H1 (cell line): Measurements from ENCODE around the gene CEACAM16.

ENCODE experiments used
- EP300 ChIP-seq, 2 experiments: IDR thresholded peaks; 1 replicate in 1 of 2; 2 replicates in 1 of 2; pipeline ENCODE4 v1.6.1; 2011 to 2012; ENCODE audit warnings: low read depth in 2 of 2, low read length in 2 of 2, mild to moderate bottlenecking in 2 of 2, borderline replicate concordance in 1 of 2, inconsistent platforms in 1 of 2, moderate library complexity in 1 of 2
- GABPA ChIP-seq: IDR thresholded peaks from 2 replicates; pipeline ENCODE4 v1.6.1; 2011; ENCODE audit warnings: mild to moderate bottlenecking, low read length, moderate library complexity, borderline replicate concordance; ENCODE audit not compliant: insufficient read depth
- GTF2F1 ChIP-seq: IDR thresholded peaks from 2 replicates; pipeline ENCODE4 v1.6.1; 2012; ENCODE audit warnings: low read depth, low read length, improper control_type of control experiment, borderline replicate concordance
- KDM5A ChIP-seq: fragments of 200-600 bp; IDR thresholded peaks from 2 replicates; pipeline ENCODE4 v1.7.1; 2012; ENCODE audit warnings: mild to moderate bottlenecking, low read length, inconsistent platforms, mixed read lengths
- POLR2A ChIP-seq, 2 experiments: IDR thresholded peaks; 1 replicate in 1 of 2; 2 replicates in 1 of 2; pipeline ENCODE4 v1.6.1; 2011; ENCODE audit warnings: low read depth in 2 of 2, low read length in 2 of 2, mild to moderate bottlenecking in 2 of 2; ENCODE audit errors: control extremely low read depth in 1 of 2
- RAD21 ChIP-seq, 2 experiments: IDR thresholded peaks in 1 of 2; conservative IDR thresholded peaks in 1 of 2; 2 replicates each; pipeline ENCODE4 v1.6.1; 2011; ENCODE audit warnings: low read depth in 2 of 2, low read length in 2 of 2, improper control_type of control experiment in 1 of 2, inconsistent platforms in 1 of 2, mild to moderate bottlenecking in 1 of 2, moderate library complexity in 1 of 2
- SUZ12 ChIP-seq: fragments of 200-600 bp; sonication (generic); IDR thresholded peaks from 2 replicates; pipeline ENCODE4 v1.6.1; 2012; ENCODE audit warnings: mild to moderate bottlenecking, inconsistent platforms, low read length, moderate library complexity, mixed read lengths
- TAF7 ChIP-seq: optimal IDR thresholded peaks from 2 replicates; pipeline ENCODE3; 2011; ENCODE audit warnings: low read depth, mild to moderate bottlenecking, inconsistent platforms, low read length, moderate library complexity, borderline replicate concordance
- YY1 ChIP-seq: IDR thresholded peaks from 2 replicates; pipeline ENCODE4 v1.6.1; 2011; ENCODE audit warnings: low read depth, mild to moderate bottlenecking, low read length
- ZNF274 ChIP-seq: IDR thresholded peaks from 2 replicates; pipeline ENCODE4 v1.7.0; 2012; ENCODE audit warnings: low read length, borderline replicate concordance; ENCODE audit errors: extremely low read depth
- TF ChIP-seq, protein P1 (sequence below): IDR thresholded peaks from 2 replicates; pipeline ENCODE4 v1.6.1; 2012; ENCODE audit warnings: inconsistent platforms
- TF ChIP-seq, protein P2 (sequence below), 3 experiments: IDR thresholded peaks; 1 replicate in 2 of 3; 2 replicates in 1 of 3; pipeline versions ENCODE4 v1.5.1 to v1.6.1; 2011; ENCODE audit warnings: low read length in 3 of 3, mild to moderate bottlenecking in 3 of 3, inconsistent platforms in 2 of 3, low read depth in 1 of 3, moderate library complexity in 1 of 3; ENCODE audit not compliant: insufficient read depth in 1 of 3; ENCODE audit errors: control extremely low read depth in 1 of 3

DNA sequence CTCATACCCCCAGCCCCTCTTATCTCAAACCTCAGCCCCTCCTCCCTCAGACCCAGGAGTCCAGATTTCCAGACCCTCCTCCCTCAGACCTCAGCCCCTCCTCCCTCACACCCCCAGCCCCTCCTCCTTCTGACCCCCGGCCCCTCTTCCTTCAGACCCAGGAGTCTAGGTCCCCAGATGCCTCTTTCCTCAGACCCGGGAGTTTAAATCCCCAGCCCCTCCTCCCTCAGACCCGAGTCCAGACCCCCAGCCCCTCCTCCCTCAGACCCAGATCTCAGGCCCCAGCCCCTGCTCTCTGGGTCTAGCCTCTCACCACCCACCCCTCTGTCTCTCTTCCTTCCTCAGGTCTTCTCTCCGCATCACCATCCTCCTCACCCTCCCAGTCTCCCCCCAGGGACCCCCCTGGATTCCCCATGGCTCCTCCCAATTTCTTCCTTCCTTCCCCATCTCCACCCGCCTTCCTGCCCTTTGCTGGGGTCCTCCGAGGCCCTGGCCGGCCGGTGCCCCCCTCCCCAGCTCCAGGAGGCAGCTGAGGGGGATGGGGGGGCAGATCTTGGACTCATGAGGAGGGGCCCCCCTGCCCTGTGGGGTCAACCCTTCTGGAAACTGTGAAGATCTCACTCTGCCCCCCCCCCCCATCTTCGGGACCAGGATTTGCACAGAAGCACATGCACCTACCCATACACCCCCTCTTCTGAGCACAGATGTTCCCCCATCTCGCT is 60.3 kb downstream of the CEACAM16 start:
- TF ChIP-seq, protein P1, sequence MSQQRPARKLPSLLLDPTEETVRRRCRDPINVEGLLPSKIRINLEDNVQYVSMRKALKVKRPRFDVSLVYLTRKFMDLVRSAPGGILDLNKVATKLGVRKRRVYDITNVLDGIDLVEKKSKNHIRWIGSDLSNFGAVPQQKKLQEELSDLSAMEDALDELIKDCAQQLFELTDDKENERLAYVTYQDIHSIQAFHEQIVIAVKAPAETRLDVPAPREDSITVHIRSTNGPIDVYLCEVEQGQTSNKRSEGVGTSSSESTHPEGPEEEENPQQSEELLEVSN, result no peak
- no peak for TF ChIP-seq YY1
- TF ChIP-seq, protein P2, sequence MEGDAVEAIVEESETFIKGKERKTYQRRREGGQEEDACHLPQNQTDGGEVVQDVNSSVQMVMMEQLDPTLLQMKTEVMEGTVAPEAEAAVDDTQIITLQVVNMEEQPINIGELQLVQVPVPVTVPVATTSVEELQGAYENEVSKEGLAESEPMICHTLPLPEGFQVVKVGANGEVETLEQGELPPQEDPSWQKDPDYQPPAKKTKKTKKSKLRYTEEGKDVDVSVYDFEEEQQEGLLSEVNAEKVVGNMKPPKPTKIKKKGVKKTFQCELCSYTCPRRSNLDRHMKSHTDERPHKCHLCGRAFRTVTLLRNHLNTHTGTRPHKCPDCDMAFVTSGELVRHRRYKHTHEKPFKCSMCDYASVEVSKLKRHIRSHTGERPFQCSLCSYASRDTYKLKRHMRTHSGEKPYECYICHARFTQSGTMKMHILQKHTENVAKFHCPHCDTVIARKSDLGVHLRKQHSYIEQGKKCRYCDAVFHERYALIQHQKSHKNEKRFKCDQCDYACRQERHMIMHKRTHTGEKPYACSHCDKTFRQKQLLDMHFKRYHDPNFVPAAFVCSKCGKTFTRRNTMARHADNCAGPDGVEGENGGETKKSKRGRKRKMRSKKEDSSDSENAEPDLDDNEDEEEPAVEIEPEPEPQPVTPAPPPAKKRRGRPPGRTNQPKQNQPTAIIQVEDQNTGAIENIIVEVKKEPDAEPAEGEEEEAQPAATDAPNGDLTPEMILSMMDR (IDR thresholded peaks at IDR 0.05; ENCODE audit: control extremely low read depth in 1 of 3, insufficient read depth in 1 of 3, low read depth in 1 of 3, low read length in 3 of 3), result no peak
- TF ChIP-seq TAF7, result no peak
- no peak for TF ChIP-seq GABPA
- no peak for TF ChIP-seq GTF2F1
- no peak for TF ChIP-seq EP300 (IDR thresholded peaks at IDR 0.05; ENCODE audit: borderline replicate concordance in 1 of 2, low read depth in 2 of 2, low read length in 2 of 2)
- no peak for TF ChIP-seq RAD21 (IDR thresholded peaks at IDR 0.05 in 1 of 2, conservative IDR thresholded peaks at IDR 0.05 in 1 of 2; ENCODE audit: low read depth in 2 of 2, low read length in 2 of 2)
- TF ChIP-seq POLR2A (IDR thresholded peaks at IDR 0.05; ENCODE audit: control extremely low read depth in 1 of 2, low read depth in 2 of 2, low read length in 2 of 2), result no peak
- TF ChIP-seq KDM5A, result no peak
- no peak for TF ChIP-seq ZNF274
- TF ChIP-seq SUZ12, result no peak
